Stomach smooth muscle (tissue), 2 donors: ENCODE data around the gene PLGRKT.
A peak's percentile ranks its signal among the peaks of the same experiment; 100 is the strongest.
"Not testable (repeated sequence)": the region's sequence is repeated elsewhere in the genome, so short reads cannot be mapped to it uniquely, and the experiment has no call there.

Source experiments
- H3K27ac ChIP-seq: one replicate; pipeline ENCODE4 v1.7.0; 2013; ENCODE audit warnings: mild to moderate bottlenecking, low read length, inconsistent platforms
- H3K27me3 ChIP-seq, 2 donors: one replicate each; pipeline ENCODE4 v1.7.0; 2013; ENCODE audit warnings: low read length in 2 of 2; ENCODE audit not compliant: insufficient read depth in 2 of 2, control insufficient read depth in 1 of 2
- H3K36me3 ChIP-seq, 2 donors: one replicate each; pipeline ENCODE4 v1.7.0; 2013; ENCODE audit warnings: low read length in 2 of 2; ENCODE audit not compliant: control insufficient read depth in 2 of 2, insufficient read depth in 2 of 2
- H3K4me1 ChIP-seq: one replicate; pipeline ENCODE4 v1.7.0; 2013; ENCODE audit warnings: low read length; ENCODE audit not compliant: control insufficient read depth, insufficient read depth
- H3K4me3 ChIP-seq, 2 donors: one replicate each; pipeline ENCODE4 v1.7.0; 2013; ENCODE audit warnings: low read length in 2 of 2
- H3K9ac ChIP-seq, 2 donors: one replicate each; pipeline ENCODE4 v1.7.0; 2013; ENCODE audit warnings: low read length in 2 of 2, mild to moderate bottlenecking in 1 of 2
- H3K9me3 ChIP-seq, 2 donors: one replicate each; pipeline ENCODE4 v1.7.0; 2013; ENCODE audit warnings: low read length in 2 of 2; ENCODE audit not compliant: control insufficient read depth in 2 of 2
- donor health status: healthy.
- donor health status: Pancreatic carcinoma.

PLGRKT gene, protein sequence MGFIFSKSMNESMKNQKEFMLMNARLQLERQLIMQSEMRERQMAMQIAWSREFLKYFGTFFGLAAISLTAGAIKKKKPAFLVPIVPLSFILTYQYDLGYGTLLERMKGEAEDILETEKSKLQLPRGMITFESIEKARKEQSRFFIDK

DNA sequence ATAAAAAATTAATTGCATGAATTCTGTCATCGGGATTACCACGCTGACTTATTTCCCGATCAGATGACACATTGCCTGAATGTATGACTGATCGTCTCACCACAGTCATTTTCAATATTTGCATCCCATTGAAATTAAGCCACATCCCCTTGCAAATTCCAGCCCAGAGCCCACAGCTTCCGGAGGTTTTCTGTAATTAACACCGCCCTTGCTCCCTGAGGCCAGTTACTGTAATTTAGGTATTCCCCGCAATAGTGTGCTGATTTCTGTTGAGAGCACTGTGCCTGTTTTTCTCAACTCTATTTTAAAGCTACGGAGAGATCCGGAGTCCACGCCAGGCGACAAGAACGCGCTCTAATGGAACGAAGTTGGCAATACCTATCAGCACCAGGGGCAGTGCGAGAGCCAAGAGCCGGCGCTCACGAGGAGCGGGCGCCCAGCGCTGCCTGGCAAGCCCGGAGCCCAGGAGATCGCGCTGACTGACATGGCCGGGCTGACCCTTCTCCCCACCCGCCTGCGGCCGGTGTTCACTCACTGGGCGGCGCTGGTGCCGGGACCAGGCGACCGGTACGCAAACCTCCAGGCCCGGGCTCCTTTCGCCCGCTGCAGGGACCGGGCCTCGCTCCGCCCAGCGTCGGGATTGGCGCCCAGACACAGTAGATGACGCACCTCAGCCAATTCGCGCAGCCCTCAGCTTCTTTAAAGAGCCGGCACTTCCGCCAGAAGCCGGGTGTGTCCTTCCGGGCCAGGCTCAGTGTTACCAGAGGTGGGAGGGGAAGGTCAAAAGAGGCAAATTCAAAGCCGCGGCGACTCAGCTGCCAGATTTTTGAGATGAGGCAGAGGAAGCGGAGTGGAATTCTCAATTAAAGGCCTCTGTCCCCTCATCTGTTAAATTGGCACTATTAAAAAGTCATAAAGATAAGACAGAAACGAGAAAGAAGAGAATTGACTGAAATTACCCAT is at the start of gene PLGRKT:
Gene PLGRKT (minus strand): TSS at position 672 of the 963 bp plus-strand sequence. CDS start 5,948 bp downstream, outside the sequence.
- Histone ChIP-seq H3K36me3 (peaks cover 0 to 4% of the 10 kb centered on the region in 2 donors), H3K9ac (peak within 1 kb of the TSS; percentile 86 to 96), H3K27me3 (no peaks in the 10 kb centered on the region), H3K4me1 (peaks cover 12% of the 10 kb centered on the region), H3K9me3 (no peaks in the 10 kb centered on the region), H3K27ac (peak within 1 kb of the TSS; percentile 92), H3K4me3 (peak within 1 kb of the TSS; percentile 77 to 89)

DNA sequence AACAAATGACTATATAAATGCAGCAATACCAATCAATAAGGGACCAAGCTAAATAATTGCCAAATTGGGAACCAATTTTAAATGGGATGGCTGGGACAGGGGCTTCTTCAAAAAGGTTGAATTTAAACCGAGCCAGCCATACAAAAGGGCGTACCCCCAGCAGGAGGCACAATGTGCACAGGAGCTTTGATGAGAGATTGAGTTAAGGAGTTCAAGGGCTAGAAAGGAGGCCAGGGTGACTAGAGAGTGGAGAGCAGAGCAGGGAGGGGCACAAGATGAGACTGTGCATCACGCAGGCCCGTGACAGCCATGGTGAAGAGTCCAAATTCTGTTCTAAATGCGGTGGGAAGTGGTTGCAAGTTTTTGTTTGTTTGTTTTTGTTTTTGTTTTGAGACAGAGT is 49.3 kb upstream of the PLGRKT start:
- H3K4me3 ChIP-seq = no peak overlapping the region

DNA sequence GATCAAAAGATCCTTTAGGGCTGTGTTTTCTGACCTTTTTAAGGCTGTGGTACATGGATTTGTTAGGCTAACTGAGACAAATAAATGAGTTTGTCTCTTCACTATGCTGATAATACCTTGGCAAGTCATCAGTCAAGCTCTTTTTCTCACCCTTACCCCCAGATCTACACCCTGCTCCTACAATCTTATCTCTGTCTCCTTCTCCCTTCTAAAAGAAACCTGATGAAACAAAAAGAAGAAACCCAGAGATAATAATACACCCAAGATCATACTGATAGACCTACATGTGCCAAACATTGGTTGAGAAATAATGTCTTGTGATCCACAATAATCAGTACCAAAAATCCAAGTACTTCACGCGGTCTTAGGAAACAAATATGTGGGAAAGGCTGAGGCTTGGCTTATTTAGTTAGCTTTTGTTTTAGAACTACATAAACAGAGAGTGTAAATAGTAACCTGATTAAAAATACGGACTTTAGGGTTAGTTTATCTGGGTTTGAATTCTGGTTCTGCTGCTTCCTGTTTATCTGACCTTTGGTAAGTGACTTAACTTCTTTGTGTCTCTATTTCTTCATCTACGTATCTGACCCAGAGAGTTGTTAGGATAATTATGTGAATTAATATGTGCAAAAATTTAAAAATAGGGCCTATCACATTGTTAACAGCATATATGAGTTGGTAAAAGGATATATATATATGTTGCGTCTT is 47.8 kb upstream of the PLGRKT start:
- H3K36me3 ChIP-seq = no peaks in the 10 kb centered on the region
- no peaks in the 10 kb centered on the region for H3K9me3 ChIP-seq
- no peak overlapping the region for H3K27ac ChIP-seq
- no peak overlapping the region for H3K9ac ChIP-seq
- H3K27me3 ChIP-seq = no peaks in the 10 kb centered on the region
- no peak overlapping the region for H3K4me3 ChIP-seq
- H3K4me1 ChIP-seq = no peaks in the 10 kb centered on the region

More for the DNA sequence above, 49.3 kb upstream of the PLGRKT start:
- no peak overlapping the region for H3K27ac ChIP-seq
- no peak overlapping the region for H3K9ac ChIP-seq
- H3K27me3 ChIP-seq = no peaks in the 10 kb centered on the region
- no peaks in the 10 kb centered on the region for H3K9me3 ChIP-seq
- no peaks in the 10 kb centered on the region for H3K4me1 ChIP-seq
- H3K36me3 ChIP-seq = no peaks in the 10 kb centered on the region

DNA sequence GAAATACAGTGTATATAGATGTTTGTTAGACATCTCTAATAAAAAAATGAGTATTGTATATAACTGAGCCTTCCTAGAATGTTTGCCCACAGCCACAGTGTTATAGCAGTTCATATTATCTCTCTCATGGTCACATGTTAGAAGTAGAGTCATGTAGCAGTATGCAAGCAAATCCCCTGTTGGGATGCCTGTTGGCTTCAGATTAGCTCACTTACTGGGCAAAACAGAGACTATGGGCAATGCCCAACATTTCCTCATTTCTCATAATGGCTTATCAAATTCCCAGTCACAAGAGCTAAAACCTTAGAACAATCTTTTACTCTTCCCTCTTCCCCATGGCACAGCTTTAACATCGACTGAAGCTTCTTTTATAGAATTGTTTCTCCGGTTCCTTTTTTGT is 45.6 kb upstream of the PLGRKT start:
- Histone ChIP-seq H3K27ac (no peak overlapping the region), H3K36me3 (no peaks in the 10 kb centered on the region), H3K4me3 (no peak overlapping the region), H3K27me3 (no peaks in the 10 kb centered on the region), H3K9me3 (no peaks in the 10 kb centered on the region), H3K9ac (no peak overlapping the region), H3K4me1 (no peaks in the 10 kb centered on the region)

DNA sequence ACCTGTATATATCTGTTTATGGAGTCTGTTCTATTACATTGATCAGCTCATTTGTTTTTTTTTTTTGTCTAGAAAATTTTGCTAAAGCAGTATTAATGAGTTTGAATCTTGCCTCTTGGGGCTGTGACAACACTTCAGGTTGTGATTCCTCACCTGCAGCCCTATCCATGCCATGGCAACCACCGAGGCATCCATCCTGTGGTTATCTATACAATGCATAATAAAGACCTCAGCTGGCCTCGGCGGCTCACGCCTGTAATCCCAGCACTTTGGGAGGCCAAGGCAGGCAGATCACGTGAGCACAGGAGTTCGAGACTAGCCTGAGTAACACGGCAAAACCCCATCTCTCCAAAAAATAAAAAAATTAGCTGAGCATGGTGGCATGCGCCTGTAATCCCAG is 44.5 kb upstream of the PLGRKT start:
- Histone ChIP-seq H3K9ac (no peak overlapping the region), H3K4me3 (no peak overlapping the region), H3K4me1 (no peaks in the 10 kb centered on the region), H3K36me3 (no peaks in the 10 kb centered on the region), H3K27me3 (no peaks in the 10 kb centered on the region), H3K27ac (no peak overlapping the region), H3K9me3 (peaks cover 0 to 2% of the 10 kb centered on the region in 2 donors)

DNA sequence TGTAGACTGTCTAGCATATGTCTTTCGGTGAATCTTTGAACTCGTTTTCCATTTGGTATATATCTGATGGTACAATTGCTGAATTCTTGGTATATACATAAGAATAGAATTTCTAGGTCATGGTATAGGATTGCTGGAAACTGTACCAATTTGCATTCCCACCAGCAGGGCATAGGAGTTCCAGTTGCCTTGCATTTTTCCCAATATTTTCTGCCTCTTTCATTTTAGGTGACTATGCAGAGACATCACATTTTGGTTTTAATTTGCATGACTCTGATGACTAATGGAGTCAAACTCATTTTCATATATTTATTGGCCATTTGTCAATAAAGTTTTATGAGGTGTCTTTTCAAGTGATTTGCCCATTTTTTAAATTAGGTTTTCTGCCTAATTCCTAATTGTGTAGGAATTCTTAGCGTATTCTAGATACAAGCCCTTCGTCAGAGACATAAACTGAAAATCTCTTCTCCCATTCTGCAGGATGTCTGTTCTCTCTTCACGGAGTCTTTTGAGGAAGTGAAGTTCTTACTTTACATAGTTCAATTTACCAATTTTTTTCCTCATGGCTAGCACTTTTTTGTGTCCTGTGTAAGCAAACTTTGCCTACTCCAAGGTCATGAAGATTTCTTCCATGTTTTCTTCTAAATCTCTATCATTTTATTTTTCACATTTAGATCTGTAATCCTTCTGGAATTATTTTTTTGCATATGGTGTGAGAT is 43.8 kb upstream of the PLGRKT start:
- Histone ChIP-seq H3K4me3 (no peak overlapping the region), H3K27ac (no peak overlapping the region), H3K9ac (no peak overlapping the region), H3K36me3 (no peaks in the 10 kb centered on the region), H3K4me1 (no peaks in the 10 kb centered on the region), H3K27me3 (no peaks in the 10 kb centered on the region), H3K9me3 (peaks cover 0 to 2% of the 10 kb centered on the region in 2 donors)

DNA sequence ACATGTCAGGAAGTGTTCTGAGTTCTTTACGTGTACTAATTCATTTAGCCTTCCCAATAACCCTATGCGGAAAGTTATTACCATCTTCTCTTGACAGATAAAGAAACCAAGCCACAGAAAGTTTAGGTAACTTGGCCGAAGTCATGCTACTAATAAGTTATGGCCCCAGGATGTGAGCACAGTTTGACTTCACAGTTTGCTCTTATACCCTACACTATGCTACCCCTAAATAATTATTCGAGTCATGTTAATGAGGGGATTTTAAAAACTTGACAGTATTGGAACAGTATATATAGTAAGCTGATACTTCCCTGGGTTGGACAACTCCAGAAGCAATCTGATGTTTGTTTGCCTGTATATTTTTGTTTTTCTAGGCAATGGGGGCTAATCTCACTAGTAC is 43.2 kb upstream of the PLGRKT start:
- no peaks in the 10 kb centered on the region for H3K4me1 ChIP-seq
- H3K27me3 ChIP-seq = no peaks in the 10 kb centered on the region
- no peak overlapping the region for H3K9ac ChIP-seq
- H3K4me3 ChIP-seq = no peak overlapping the region
- H3K27ac ChIP-seq = no peak overlapping the region
- no peaks in the 10 kb centered on the region for H3K36me3 ChIP-seq
- peaks cover 0 to 2% of the 10 kb centered on the region in 2 donors for H3K9me3 ChIP-seq

DNA sequence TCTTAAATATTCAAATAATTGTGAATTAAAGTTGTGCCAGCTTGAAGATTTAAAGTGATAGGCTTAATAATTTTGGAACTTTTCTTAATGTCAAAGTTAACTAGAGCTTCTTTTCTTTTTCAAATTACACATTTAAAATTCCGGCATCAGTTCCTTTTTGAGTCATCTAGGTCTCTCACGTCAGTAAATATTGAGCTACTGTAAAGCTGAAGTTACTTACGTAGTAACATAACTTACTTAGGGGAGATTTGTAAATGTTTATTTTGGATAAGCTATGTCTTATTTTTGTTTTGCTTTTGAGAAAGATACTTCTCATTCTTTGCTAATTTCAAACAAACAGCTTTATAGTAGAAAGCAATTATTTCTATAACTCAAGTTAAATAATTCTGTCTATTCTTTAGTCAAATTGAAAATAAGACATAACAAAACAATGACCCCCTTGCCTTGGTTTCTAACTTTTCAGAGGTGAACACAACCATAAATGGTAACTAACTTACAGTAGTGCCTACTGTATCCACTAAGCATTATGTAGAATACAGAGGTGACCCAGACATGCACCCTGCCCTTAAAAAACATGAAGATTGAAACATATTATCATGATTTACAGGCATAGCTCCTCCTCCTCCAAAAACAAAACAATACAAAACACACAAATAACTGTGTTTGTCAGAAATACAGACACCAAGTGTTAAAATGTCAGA is 42.4 kb upstream of the PLGRKT start:
- H3K4me1 ChIP-seq = no peaks in the 10 kb centered on the region

DNA sequence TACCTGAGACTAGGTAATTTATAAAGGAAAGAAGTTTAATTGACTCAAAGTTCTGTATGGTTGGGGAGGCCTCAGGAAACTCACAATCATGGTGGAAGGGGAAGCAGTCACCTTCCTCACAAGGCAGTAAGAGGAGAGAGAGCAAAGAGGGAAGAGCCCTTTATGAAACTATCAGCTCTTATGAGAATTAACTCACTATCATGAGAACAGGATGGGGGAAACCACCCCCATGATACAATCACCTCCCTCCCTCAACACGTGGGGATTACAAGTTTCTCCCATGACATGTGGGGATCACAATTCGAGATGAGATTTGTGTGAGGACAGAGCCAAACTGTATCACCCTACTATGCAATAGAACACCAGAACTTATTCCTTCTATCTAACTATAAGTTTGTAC is 40.5 kb upstream of the PLGRKT start:
- peaks cover 0 to 2% of the 10 kb centered on the region in 2 donors for H3K9me3 ChIP-seq
- H3K27me3 ChIP-seq = no peaks in the 10 kb centered on the region
- no peaks in the 10 kb centered on the region for H3K4me1 ChIP-seq
- no peak overlapping the region for H3K4me3 ChIP-seq
- no peak overlapping the region for H3K27ac ChIP-seq
- H3K9ac ChIP-seq = no peak overlapping the region
- H3K36me3 ChIP-seq = no peaks in the 10 kb centered on the region

More for the DNA sequence above, 42.4 kb upstream of the PLGRKT start:
- H3K36me3 ChIP-seq = no peaks in the 10 kb centered on the region
- no peak overlapping the region for H3K27ac ChIP-seq
- no peaks in the 10 kb centered on the region for H3K27me3 ChIP-seq
- H3K4me3 ChIP-seq = no peak overlapping the region
- H3K9me3 ChIP-seq = peaks cover 0 to 2% of the 10 kb centered on the region in 2 donors
- no peak overlapping the region for H3K9ac ChIP-seq

DNA sequence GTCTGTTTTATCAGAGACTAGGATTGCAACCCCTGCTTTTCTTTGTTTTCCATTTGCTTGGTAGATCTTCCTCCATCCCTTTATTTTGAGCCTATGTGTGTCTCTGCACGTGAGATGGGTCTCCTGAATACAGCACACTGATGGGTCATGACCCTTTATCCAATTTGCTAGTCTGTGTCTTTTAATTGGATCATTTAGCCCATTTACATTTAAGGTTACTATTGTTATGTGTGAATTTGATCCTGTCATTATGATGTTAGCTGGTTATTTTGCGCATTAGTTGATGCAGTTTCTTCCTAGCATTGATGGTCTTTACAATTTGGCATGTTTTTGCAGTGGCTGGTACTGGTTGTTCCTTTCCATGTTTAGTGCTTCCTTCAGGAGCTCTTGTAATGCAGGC is 37.9 kb upstream of the PLGRKT start:
- not testable (repeated sequence) for H3K4me1 ChIP-seq

More for the DNA sequence above, 37.9 kb upstream of the PLGRKT start:
- not testable (repeated sequence) for H3K27ac ChIP-seq, H3K4me3 ChIP-seq, H3K9me3 ChIP-seq, H3K27me3 ChIP-seq, H3K9ac ChIP-seq, H3K36me3 ChIP-seq
